ENCODE results near the gene WSCD1.

WSCD1 gene

GRCh38 chr17:6044261-6044660 lies 25.9 kb upstream of the WSCD1 start:
- H2AK5ac ChIP-seq (ENCODE audit: low read length), result no peak overlapping the region
- no peaks in the 10 kb centered on the region for H3K4me1 ChIP-seq (ENCODE audit: control insufficient read depth, low read depth, low read length)
- no peak for DNase-seq
- H2BK15ac ChIP-seq (replicated peaks; ENCODE audit: low read depth), result no peak overlapping the region
- no peak overlapping the region for H3K27ac ChIP-seq (ENCODE audit: low read depth, low read length)
- H4K8ac ChIP-seq (ENCODE audit: low read depth, low read length), result no peak overlapping the region
- no peak overlapping the region for H2BK120ac ChIP-seq (ENCODE audit: low read depth, low read length)
- no peak overlapping the region for H3K56ac ChIP-seq (ENCODE audit: low read length)
- H3K23ac ChIP-seq (ENCODE audit: low read length), result no peak overlapping the region
- no peaks in the 10 kb centered on the region for H3K79me2 ChIP-seq (ENCODE audit: control insufficient read depth, insufficient read depth, low read length)
- no peak overlapping the region for H3K18ac ChIP-seq (ENCODE audit: low read length)
- H2BK5ac ChIP-seq (ENCODE audit: low read length), result no peak overlapping the region
- H3K79me1 ChIP-seq (ENCODE audit: low read length), result no peaks in the 10 kb centered on the region
- no peaks in the 10 kb centered on the region for H3K36me3 ChIP-seq (ENCODE audit: control insufficient read depth, insufficient read depth, low read length)
- no peaks in the 10 kb centered on the region for H3K27me3 ChIP-seq (ENCODE audit: insufficient read depth, low read length, poor library complexity)
- WGBS (ENCODE audit: extremely low coverage, insufficient coverage, low lambda C conversion rate), result no CpG with 5 or more reads among the region's 6 CpGs
- H3K4me3 ChIP-seq (ENCODE audit: low read length), result no peak overlapping the region
- no peak overlapping the region for H3K9ac ChIP-seq (ENCODE audit: low read length)
- H4K5ac ChIP-seq (ENCODE audit: low read length), result no peak overlapping the region
- H3K4ac ChIP-seq (ENCODE audit: low read depth, low read length), result no peak overlapping the region
- H3K4me2 ChIP-seq (ENCODE audit: low read length), result no peak overlapping the region

- peak; percentile 37 for DNase-seq
- H3K27me3 ChIP-seq (ENCODE audit: insufficient read depth, low read length, poor library complexity), result no peaks in the 10 kb centered on the region
- H2BK5ac ChIP-seq (ENCODE audit: low read length), result no peak overlapping the region
- H4K5ac ChIP-seq (ENCODE audit: low read length), result no peak overlapping the region
- no peak overlapping the region for H2AK5ac ChIP-seq (ENCODE audit: low read length)
- no peak overlapping the region for H3K18ac ChIP-seq (ENCODE audit: low read length)
- H3K27ac ChIP-seq (ENCODE audit: low read depth, low read length), result no peak overlapping the region
- H3K56ac ChIP-seq (ENCODE audit: low read length), result no peak overlapping the region
- no peaks in the 10 kb centered on the region for H3K36me3 ChIP-seq (ENCODE audit: control insufficient read depth, insufficient read depth, low read length)
- no peak overlapping the region for H3K23ac ChIP-seq (ENCODE audit: low read length)
- H2BK15ac ChIP-seq (replicated peaks; ENCODE audit: low read depth), result no peak overlapping the region
- H3K4ac ChIP-seq (ENCODE audit: low read depth, low read length), result no peak overlapping the region
- no CpG with 5 or more reads among the region's 6 CpGs for WGBS (ENCODE audit: extremely low coverage, insufficient coverage, low lambda C conversion rate)
- H3K79me1 ChIP-seq (ENCODE audit: low read length), result no peaks in the 10 kb centered on the region
- no peak overlapping the region for H3K4me3 ChIP-seq (ENCODE audit: low read length)
- no peak overlapping the region for H4K8ac ChIP-seq (ENCODE audit: low read depth, low read length)
- no peak overlapping the region for H2BK120ac ChIP-seq (ENCODE audit: low read depth, low read length)
- H3K9ac ChIP-seq (ENCODE audit: low read length), result no peak overlapping the region
- no peaks in the 10 kb centered on the region for H3K4me1 ChIP-seq (ENCODE audit: control insufficient read depth, low read depth, low read length)
- H3K4me2 ChIP-seq (ENCODE audit: low read length), result no peak overlapping the region
- H3K79me2 ChIP-seq (ENCODE audit: control insufficient read depth, insufficient read depth, low read length), result no peaks in the 10 kb centered on the region
Measured at GRCh38 chr17:6045621-6046357, 24.4 kb upstream of the WSCD1 start.

- no peak for DNase-seq
- Histone ChIP-seq H3K79me1 (ENCODE audit: low read length) (no peaks in the 10 kb centered on the region), H3K4me1 (ENCODE audit: control insufficient read depth, low read depth, low read length) (no peaks in the 10 kb centered on the region), H3K4me2 (ENCODE audit: low read length) (no peak overlapping the region), H3K18ac (ENCODE audit: low read length) (no peak overlapping the region), H2BK15ac (replicated peaks; ENCODE audit: low read depth) (no peak overlapping the region), H3K9ac (ENCODE audit: low read length) (no peak overlapping the region), H3K56ac (ENCODE audit: low read length) (no peak overlapping the region), H3K27ac (ENCODE audit: low read depth, low read length) (no peak overlapping the region), H3K4me3 (ENCODE audit: low read length) (no peak overlapping the region), H3K79me2 (ENCODE audit: control insufficient read depth, insufficient read depth, low read length) (no peaks in the 10 kb centered on the region), H2AK5ac (ENCODE audit: low read length) (no peak overlapping the region), H4K8ac (ENCODE audit: low read depth, low read length) (no peak overlapping the region), H3K4ac (ENCODE audit: low read depth, low read length) (no peak overlapping the region), H4K5ac (ENCODE audit: low read length) (no peak overlapping the region), H2BK5ac (ENCODE audit: low read length) (no peak overlapping the region), H3K36me3 (ENCODE audit: control insufficient read depth, insufficient read depth, low read length) (no peaks in the 10 kb centered on the region), H3K23ac (ENCODE audit: low read length) (no peak overlapping the region), H2BK120ac (ENCODE audit: low read depth, low read length) (no peak overlapping the region), H3K27me3 (ENCODE audit: insufficient read depth, low read length, poor library complexity) (no peaks in the 10 kb centered on the region)
- WGBS (ENCODE audit: extremely low coverage, insufficient coverage, low lambda C conversion rate), result no CpG with 5 or more reads among the region's 4 CpGs
Measured at GRCh38 chr17:6046431-6046830, 23.7 kb upstream of the WSCD1 start.

GRCh38 chr17:6046931-6047330 lies 23.2 kb upstream of the WSCD1 start:
- Histone ChIP-seq H3K23ac (ENCODE audit: low read length) (no peak overlapping the region), H3K18ac (ENCODE audit: low read length) (no peak overlapping the region), H3K27me3 (ENCODE audit: insufficient read depth, low read length, poor library complexity) (no peaks in the 10 kb centered on the region), H3K56ac (ENCODE audit: low read length) (no peak overlapping the region), H3K79me1 (ENCODE audit: low read length) (no peaks in the 10 kb centered on the region), H3K27ac (ENCODE audit: low read depth, low read length) (no peak overlapping the region), H3K4me1 (ENCODE audit: control insufficient read depth, low read depth, low read length) (no peaks in the 10 kb centered on the region), H3K4me3 (ENCODE audit: low read length) (no peak overlapping the region), H3K79me2 (ENCODE audit: control insufficient read depth, insufficient read depth, low read length) (no peaks in the 10 kb centered on the region), H4K8ac (ENCODE audit: low read depth, low read length) (no peak overlapping the region), H3K36me3 (ENCODE audit: control insufficient read depth, insufficient read depth, low read length) (no peaks in the 10 kb centered on the region), H4K5ac (ENCODE audit: low read length) (no peak overlapping the region), H2BK15ac (replicated peaks; ENCODE audit: low read depth) (no peak overlapping the region), H3K4me2 (ENCODE audit: low read length) (no peak overlapping the region), H3K4ac (ENCODE audit: low read depth, low read length) (no peak overlapping the region), H2AK5ac (ENCODE audit: low read length) (no peak overlapping the region), H2BK5ac (ENCODE audit: low read length) (no peak overlapping the region), H2BK120ac (ENCODE audit: low read depth, low read length) (no peak overlapping the region), H3K9ac (ENCODE audit: low read length) (no peak overlapping the region)
- DNase-seq, result no peak
- WGBS (ENCODE audit: extremely low coverage, insufficient coverage, low lambda C conversion rate), result no CpG with 5 or more reads among the region's 1 CpG

- Histone ChIP-seq H3K79me2 (ENCODE audit: control insufficient read depth, insufficient read depth, low read length) (no peaks in the 10 kb centered on the region), H3K79me1 (ENCODE audit: low read length) (no peaks in the 10 kb centered on the region), H3K18ac (ENCODE audit: low read length) (no peak overlapping the region), H3K23ac (ENCODE audit: low read length) (no peak overlapping the region), H3K4me1 (ENCODE audit: control insufficient read depth, low read depth, low read length) (no peaks in the 10 kb centered on the region), H2AK5ac (ENCODE audit: low read length) (no peak overlapping the region), H4K5ac (ENCODE audit: low read length) (no peak overlapping the region), H3K36me3 (ENCODE audit: control insufficient read depth, insufficient read depth, low read length) (no peaks in the 10 kb centered on the region), H3K4me3 (ENCODE audit: low read length) (no peak overlapping the region), H3K4me2 (ENCODE audit: low read length) (no peak overlapping the region), H4K8ac (ENCODE audit: low read depth, low read length) (no peak overlapping the region), H2BK5ac (ENCODE audit: low read length) (no peak overlapping the region), H2BK120ac (ENCODE audit: low read depth, low read length) (no peak overlapping the region), H3K56ac (ENCODE audit: low read length) (no peak overlapping the region), H3K4ac (ENCODE audit: low read depth, low read length) (no peak overlapping the region), H2BK15ac (replicated peaks; ENCODE audit: low read depth) (no peak overlapping the region), H3K27ac (ENCODE audit: low read depth, low read length) (no peak overlapping the region), H3K27me3 (ENCODE audit: insufficient read depth, low read length, poor library complexity) (no peaks in the 10 kb centered on the region), H3K9ac (ENCODE audit: low read length) (no peak overlapping the region)
- WGBS (ENCODE audit: extremely low coverage, insufficient coverage, low lambda C conversion rate), result no CpG with 5 or more reads among the region's 3 CpGs
- DNase-seq, result no peak
Measured at GRCh38 chr17:6047966-6048365, 22.2 kb upstream of the WSCD1 start.

- Histone ChIP-seq H3K79me2 (ENCODE audit: control insufficient read depth, insufficient read depth, low read length) (no peaks in the 10 kb centered on the region), H3K9ac (ENCODE audit: low read length) (no peak overlapping the region), H3K4me1 (ENCODE audit: control insufficient read depth, low read depth, low read length) (no peaks in the 10 kb centered on the region), H3K18ac (ENCODE audit: low read length) (no peak overlapping the region), H3K23ac (ENCODE audit: low read length) (no peak overlapping the region), H2BK120ac (ENCODE audit: low read depth, low read length) (no peak overlapping the region), H2BK15ac (replicated peaks; ENCODE audit: low read depth) (no peak overlapping the region), H3K4me3 (ENCODE audit: low read length) (no peak overlapping the region), H2AK5ac (ENCODE audit: low read length) (no peak overlapping the region), H3K56ac (ENCODE audit: low read length) (no peak overlapping the region), H3K27ac (ENCODE audit: low read depth, low read length) (no peak overlapping the region), H3K27me3 (ENCODE audit: insufficient read depth, low read length, poor library complexity) (no peaks in the 10 kb centered on the region), H3K79me1 (ENCODE audit: low read length) (no peaks in the 10 kb centered on the region), H4K8ac (ENCODE audit: low read depth, low read length) (no peak overlapping the region), H4K5ac (ENCODE audit: low read length) (no peak overlapping the region), H3K4me2 (ENCODE audit: low read length) (no peak overlapping the region), H3K4ac (ENCODE audit: low read depth, low read length) (no peak overlapping the region), H3K36me3 (ENCODE audit: control insufficient read depth, insufficient read depth, low read length) (no peaks in the 10 kb centered on the region), H2BK5ac (ENCODE audit: low read length) (no peak overlapping the region)
- no peak for DNase-seq
- no CpG with 5 or more reads among the region's 5 CpGs for WGBS (ENCODE audit: extremely low coverage, insufficient coverage, low lambda C conversion rate)
Measured at GRCh38 chr17:6048486-6048885, 21.7 kb upstream of the WSCD1 start.
